Thoracic aorta (tissue), 2 donors: ENCODE results near the gene MIER2. TPM values are rescaled to one million over a fixed set of nuclear protein-coding genes. Genes with fewer than 3 reads are reported as not detected.

Experiments
- ATAC-seq: fragments of 150-250 bp; one replicate; pipeline ENCODE4 v1.8.0; 2017; ENCODE audit warnings: low read depth; ENCODE audit not compliant: insufficient number of reproducible peaks, low FRiP score
- DNase-seq: peaks from one replicate; pipeline ENCODE4 v3.0.0-alpha.2; 2020; ENCODE audit warnings: low spot score
- H3K27ac ChIP-seq, 2 donors: fragments of 200-600 bp; sonication (generic); 1 replicate in 1 of 2; 2 replicates in 1 of 2; pipeline ENCODE4 v1.5.1; 2016; ENCODE audit warnings: mild to moderate bottlenecking in 2 of 2, moderate library complexity in 2 of 2
- H3K27me3 ChIP-seq: fragments of 200-600 bp; sonication (generic); replicated peaks from 2 replicates; pipeline ENCODE4 v1.6.0; 2016; ENCODE audit warnings: mild to moderate bottlenecking; ENCODE audit not compliant: insufficient read depth
- H3K36me3 ChIP-seq: fragments of 200-600 bp; sonication (generic); one replicate; pipeline ENCODE4 v1.5.1; 2016
- H3K4me1 ChIP-seq, 2 donors: fragments of 200-600 bp; sonication (generic); 1 replicate in 1 of 2; 2 replicates in 1 of 2; pipeline versions ENCODE4 v1.5.1 to v1.6.0; 2016; ENCODE audit warnings: low read depth in 2 of 2, mild to moderate bottlenecking in 1 of 2; ENCODE audit not compliant: control insufficient read depth in 1 of 2
- H3K4me3 ChIP-seq: fragments of 200-600 bp; sonication (generic); 2 replicates; pipeline ENCODE4 v1.5.1; 2016; ENCODE audit warnings: mild to moderate bottlenecking
- H3K9me3 ChIP-seq: fragments of 200-600 bp; sonication (generic); 2 replicates; pipeline ENCODE4 v1.5.1; 2016
- total RNA-seq, 2 donors: library from RNA; depleted of rRNA; stranded (reverse); fragments of >200 nt; gene quantifications; one replicate each; pipeline versions ENCODE4 v1.1.0 to v1.2.3, GENCODE V29; 2016
- TF ChIP-seq, protein P1 (sequence below): fragments of 200-600 bp; sonication (generic); IDR thresholded peaks from one replicate; pipeline ENCODE4 v1.5.1; 2019; ENCODE audit warnings: antibody characterized with exemption

The MIER2 gene
- total RNA-seq, 2 donors from 2014 or later, result 8.8 to 43.6 TPM

DNA sequence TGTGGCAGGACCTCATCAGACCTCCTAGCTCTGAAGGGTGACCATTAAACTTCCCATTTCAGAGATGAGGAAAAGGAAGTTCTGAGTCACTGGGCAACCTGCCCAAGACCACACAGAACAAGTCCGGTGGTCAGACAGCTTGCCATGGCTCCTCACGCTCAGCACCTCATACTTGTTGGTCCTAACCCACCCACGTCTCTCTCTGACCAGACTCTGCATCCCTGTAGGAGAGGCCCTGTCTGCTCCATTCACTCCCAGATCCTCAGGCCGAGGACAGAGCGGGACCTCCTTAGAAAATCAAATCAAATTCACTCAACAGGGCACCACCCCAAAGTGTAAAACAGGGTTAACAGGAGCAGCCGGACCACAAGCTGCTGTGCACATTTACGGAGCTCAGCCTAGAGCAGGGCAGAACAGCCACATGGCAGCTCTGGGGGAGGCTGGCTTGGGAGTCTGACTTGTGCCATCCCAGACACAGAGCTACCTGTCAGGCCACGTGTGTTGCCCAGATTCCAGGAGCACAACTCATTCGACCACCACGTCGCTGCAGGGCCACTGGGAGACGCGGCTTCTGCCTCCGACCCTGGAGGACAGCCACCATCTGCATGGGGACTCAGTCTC is 1.7 kb downstream of the MIER2 start:
- Histone ChIP-seq H3K36me3 (no peaks in the 10 kb centered on the region), H3K4me1 (peaks cover 24 to 36% of the 10 kb centered on the region in 2 donors), H3K4me3 (peak overlapping the region; percentile 87), H3K27ac (peak overlapping the region; percentile 20 to 66), H3K27me3 (no peaks in the 10 kb centered on the region), H3K9me3 (no peaks in the 10 kb centered on the region)
- DNase-seq (no peak), ATAC-seq (peak; percentile 24)
- TF ChIP-seq, protein P1, sequence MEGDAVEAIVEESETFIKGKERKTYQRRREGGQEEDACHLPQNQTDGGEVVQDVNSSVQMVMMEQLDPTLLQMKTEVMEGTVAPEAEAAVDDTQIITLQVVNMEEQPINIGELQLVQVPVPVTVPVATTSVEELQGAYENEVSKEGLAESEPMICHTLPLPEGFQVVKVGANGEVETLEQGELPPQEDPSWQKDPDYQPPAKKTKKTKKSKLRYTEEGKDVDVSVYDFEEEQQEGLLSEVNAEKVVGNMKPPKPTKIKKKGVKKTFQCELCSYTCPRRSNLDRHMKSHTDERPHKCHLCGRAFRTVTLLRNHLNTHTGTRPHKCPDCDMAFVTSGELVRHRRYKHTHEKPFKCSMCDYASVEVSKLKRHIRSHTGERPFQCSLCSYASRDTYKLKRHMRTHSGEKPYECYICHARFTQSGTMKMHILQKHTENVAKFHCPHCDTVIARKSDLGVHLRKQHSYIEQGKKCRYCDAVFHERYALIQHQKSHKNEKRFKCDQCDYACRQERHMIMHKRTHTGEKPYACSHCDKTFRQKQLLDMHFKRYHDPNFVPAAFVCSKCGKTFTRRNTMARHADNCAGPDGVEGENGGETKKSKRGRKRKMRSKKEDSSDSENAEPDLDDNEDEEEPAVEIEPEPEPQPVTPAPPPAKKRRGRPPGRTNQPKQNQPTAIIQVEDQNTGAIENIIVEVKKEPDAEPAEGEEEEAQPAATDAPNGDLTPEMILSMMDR, result no peak

DNA sequence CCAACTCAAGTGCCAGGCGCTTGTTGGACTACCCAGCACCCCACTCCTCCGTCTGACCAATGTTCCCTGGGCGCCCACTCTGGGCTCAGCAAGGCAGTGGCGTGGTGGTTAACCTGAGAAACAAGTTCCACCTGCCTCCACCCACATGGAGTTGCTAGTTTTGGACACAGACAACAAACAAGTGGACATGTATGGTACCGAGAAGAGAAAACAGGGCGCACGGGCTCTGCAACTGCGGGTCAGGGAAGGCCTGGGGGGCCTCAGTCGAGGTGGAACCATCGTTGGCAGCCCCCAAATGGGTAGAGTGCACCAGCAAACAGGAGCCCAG is 2.5 kb downstream of the MIER2 start:
- Histone ChIP-seq H3K27ac (no peak overlapping the region), H3K36me3 (no peaks in the 10 kb centered on the region), H3K4me3 (peak overlapping the region; percentile 87), H3K27me3 (no peaks in the 10 kb centered on the region), H3K4me1 (peaks cover 24 to 36% of the 10 kb centered on the region in 2 donors), H3K9me3 (no peaks in the 10 kb centered on the region)
- no peak for ATAC-seq
- no peak for DNase-seq
- TF ChIP-seq, protein P1, result no peak

GRCh38 chr19:341386-342127 is 3.0 kb downstream of the MIER2 start:
- no peaks in the 10 kb centered on the region for H3K36me3 ChIP-seq
- no peak overlapping the region for H3K27ac ChIP-seq
- H3K27me3 ChIP-seq, result no peaks in the 10 kb centered on the region
- peaks cover 24 to 36% of the 10 kb centered on the region in 2 donors for H3K4me1 ChIP-seq
- TF ChIP-seq, protein P1, result no peak
- H3K9me3 ChIP-seq, result no peaks in the 10 kb centered on the region
- no peak for DNase-seq
- peak overlapping the region; percentile 87 for H3K4me3 ChIP-seq
- ATAC-seq, result no peak

DNA sequence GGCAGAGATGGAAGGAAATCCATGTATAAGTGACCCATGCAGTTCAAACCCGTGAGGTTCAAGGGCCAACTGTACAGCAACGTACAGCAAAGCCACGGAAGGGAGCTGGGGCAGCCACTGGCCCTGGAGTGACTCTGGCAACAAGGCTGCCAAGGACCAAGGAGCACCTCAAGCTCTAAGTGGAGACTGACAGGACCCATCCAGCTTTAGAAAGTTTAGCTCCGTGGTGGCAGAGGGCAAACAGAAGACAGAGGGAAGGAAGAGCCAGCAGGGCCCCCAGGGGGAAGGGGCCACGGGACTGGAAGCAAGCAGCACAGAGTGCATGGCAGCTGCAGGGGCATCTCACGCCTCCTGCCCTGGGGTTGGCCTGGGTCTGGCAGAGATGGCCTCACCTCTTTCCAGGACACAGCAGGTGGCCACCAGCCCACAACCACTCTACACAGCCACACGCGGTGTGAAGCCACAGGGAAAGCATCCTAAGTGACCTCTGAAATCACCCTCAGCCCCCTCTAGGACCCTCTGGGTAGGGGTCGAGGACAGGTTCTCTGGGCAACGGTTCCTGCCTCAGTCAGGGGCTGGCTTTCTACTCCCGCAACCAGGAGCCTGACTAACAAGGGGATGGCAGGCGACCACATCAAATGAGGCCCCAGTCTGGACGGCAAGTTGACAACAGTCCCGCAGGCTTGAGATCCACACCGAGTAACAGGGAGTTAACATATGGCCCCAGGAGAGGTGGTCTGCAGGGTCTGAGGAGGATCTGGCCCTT is 3.8 kb downstream of the MIER2 start:
- DNase-seq, result no peak
- Histone ChIP-seq H3K4me1 (peaks cover 24 to 36% of the 10 kb centered on the region in 2 donors), H3K27me3 (no peaks in the 10 kb centered on the region)

More for the DNA sequence above, 3.8 kb downstream of the MIER2 start:
- no peak for ATAC-seq
- Histone ChIP-seq H3K36me3 (no peaks in the 10 kb centered on the region), H3K27ac (no peak overlapping the region), H3K9me3 (no peaks in the 10 kb centered on the region), H3K4me3 (no peak overlapping the region)
- TF ChIP-seq, protein P1, result no peak
